ENCODE measurements around the gene KCNMB1. TPM values are rescaled to one million over a fixed set of nuclear protein-coding genes. Genes with fewer than 3 reads are reported as not detected.

Gene KCNMB1
- total and polyA plus RNA-seq, 2 donors (not counting 3 experiments of a cell fraction or from before 2014, with no cell fraction given), result 0.15 to 0.29 TPM

GRCh38 chr5:170437621-170438375 lies 48.6 kb upstream of the KCNMB1 start:
- DNase-seq (ENCODE audit: low read depth, low spot score), result no peak
- dilution Hi-C loops (cut with MboI; ENCODE audit: extremely low pct_ligation_motif_present, low sequenced_read_pairs) (no loop called here), intact Hi-C loops (cut with micrococcal nuclease) (loop anchor here (5.0 kb wide), 1 partner anchor 115 kb away; no protein-coding TSS in a partner anchor)
- Histone ChIP-seq H3K4me1 (ENCODE audit: control insufficient read depth, extremely low read depth, insufficient read depth, low read length) (no peaks in the 10 kb centered on the region), H3K79me2 (ENCODE audit: control insufficient read depth, insufficient read depth, low read length) (no peaks in the 10 kb centered on the region), H3K9me1 (replicated peaks; ENCODE audit: control insufficient read depth, extremely low read depth, insufficient read depth, low read length) (no peaks in the 10 kb centered on the region), H2AFZ (ENCODE audit: low read depth, low read length) (no peak overlapping the region), H3K9me3 (replicated peaks; ENCODE audit: control insufficient read depth, insufficient read depth, low read length) (no peaks in the 10 kb centered on the region), H3K27ac (ENCODE audit: insufficient read depth, low read depth, low read length) (no peak overlapping the region), H3K4me2 (ENCODE audit: insufficient read depth, low read length) (no peak overlapping the region), H4K20me1 (replicated peaks; ENCODE audit: control insufficient read depth, extremely low read depth, insufficient read depth, low read length) (no peaks in the 10 kb centered on the region), H3K36me3 (ENCODE audit: control insufficient read depth in 2 of 2, extremely low read depth in 1 of 2, insufficient read depth in 2 of 2, low read length in 2 of 2) (no peaks in the 10 kb centered on the region), H3K4me3 (replicated peaks in 1 of 3; ENCODE audit: insufficient read depth in 1 of 3, low read depth in 1 of 3, low read length in 3 of 3) (no peak overlapping the region), H3K27me3 (ENCODE audit: control insufficient read depth in 2 of 2, insufficient read depth in 2 of 2, low read length in 2 of 2) (no peaks in the 10 kb centered on the region), H3K9ac (replicated peaks; ENCODE audit: extremely low read depth, insufficient read depth, low read length) (no peak overlapping the region)
- no peak for FAIRE-seq
- TF ChIP-seq GATA2 (IDR thresholded peaks at IDR 0.05; ENCODE audit: insufficient read depth, insufficient read length, low read depth, low read length), result no peak
- TF ChIP-seq FOS (IDR thresholded peaks at IDR 0.05; ENCODE audit: borderline replicate concordance, insufficient read depth, low read length), result no peak
- TF ChIP-seq CTCF (IDR thresholded peaks at IDR 0.05; ENCODE audit: extremely low read depth in 1 of 2, insufficient read depth in 1 of 2, low read depth in 1 of 2, low read length in 2 of 2), result no peak
- no peak for TF ChIP-seq JUN (IDR thresholded peaks at IDR 0.05; ENCODE audit: borderline replicate concordance, insufficient read depth, insufficient read length, low read depth)
- TF ChIP-seq EZH2 (IDR thresholded peaks at IDR 0.05; ENCODE audit: borderline replicate concordance, low read depth, low read length, severe bottlenecking), result no peak
- no peak for TF ChIP-seq POLR2A (IDR thresholded peaks at IDR 0.05; ENCODE audit: low read depth, low read length)
- no peak for TF ChIP-seq POLR2AphosphoS5 (IDR thresholded peaks at IDR 0.05; ENCODE audit: insufficient read depth, low read depth, low read length)
- TF ChIP-seq MYC (IDR thresholded peaks at IDR 0.05; ENCODE audit: low read depth, low read length), result no peak
- TF ChIP-seq MAX (IDR thresholded peaks at IDR 0.05; ENCODE audit: insufficient read depth, insufficient read length), result no peak
- ChIA-PET POLR2A (no interaction called here), CTCF (interaction anchor here (1.2 to 1.8 kb wide), 4 partner anchors 165 to 196 kb away, joined by 4 to 7 read pairs (median 6); no protein-coding TSS in a partner anchor)
- BruUV-seq (replicated peaks), result no TSS peak

Data from endothelial cell of umbilical vein (primary cell).